Hepatocyte (in vitro differentiated cells): ENCODE data around the gene KRT31.

Experiments used
- EZH2 ChIP-seq: fragments of 200-600 bp; sonication (generic); IDR thresholded peaks from 2 replicates; pipeline ENCODE4 v1.6.1; 2016; ENCODE audit warnings: antibody characterized with exemption, mild to moderate bottlenecking, borderline replicate concordance
- TF ChIP-seq, protein P1 (sequence below): fragments of 200-600 bp; sonication (generic); IDR thresholded peaks from 2 replicates; pipeline ENCODE4 v1.5.1; 2016; ENCODE audit warnings: antibody characterized with exemption, mild to moderate bottlenecking; ENCODE audit not compliant: poor library complexity

DNA sequence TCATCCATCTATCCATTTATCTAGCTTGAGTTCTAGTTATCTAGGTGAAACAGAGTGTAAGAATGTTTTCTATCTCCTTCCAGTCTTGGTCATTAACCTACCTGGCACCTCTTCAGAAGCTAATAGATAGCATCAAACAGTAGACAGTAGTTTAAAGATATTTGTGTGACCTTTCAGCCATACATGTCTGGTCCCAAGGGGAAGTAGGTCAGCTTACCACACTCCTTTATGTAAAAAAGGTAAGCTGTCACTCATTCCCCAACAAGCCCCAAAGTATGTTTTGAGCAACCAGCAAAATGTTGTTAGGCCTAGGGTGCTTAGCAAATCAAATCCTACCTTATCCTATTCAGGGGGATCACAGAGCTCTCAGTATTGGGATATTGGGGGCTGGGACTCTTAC, 31.3 kb downstream of the KRT31 start:
- TF ChIP-seq, protein P1, sequence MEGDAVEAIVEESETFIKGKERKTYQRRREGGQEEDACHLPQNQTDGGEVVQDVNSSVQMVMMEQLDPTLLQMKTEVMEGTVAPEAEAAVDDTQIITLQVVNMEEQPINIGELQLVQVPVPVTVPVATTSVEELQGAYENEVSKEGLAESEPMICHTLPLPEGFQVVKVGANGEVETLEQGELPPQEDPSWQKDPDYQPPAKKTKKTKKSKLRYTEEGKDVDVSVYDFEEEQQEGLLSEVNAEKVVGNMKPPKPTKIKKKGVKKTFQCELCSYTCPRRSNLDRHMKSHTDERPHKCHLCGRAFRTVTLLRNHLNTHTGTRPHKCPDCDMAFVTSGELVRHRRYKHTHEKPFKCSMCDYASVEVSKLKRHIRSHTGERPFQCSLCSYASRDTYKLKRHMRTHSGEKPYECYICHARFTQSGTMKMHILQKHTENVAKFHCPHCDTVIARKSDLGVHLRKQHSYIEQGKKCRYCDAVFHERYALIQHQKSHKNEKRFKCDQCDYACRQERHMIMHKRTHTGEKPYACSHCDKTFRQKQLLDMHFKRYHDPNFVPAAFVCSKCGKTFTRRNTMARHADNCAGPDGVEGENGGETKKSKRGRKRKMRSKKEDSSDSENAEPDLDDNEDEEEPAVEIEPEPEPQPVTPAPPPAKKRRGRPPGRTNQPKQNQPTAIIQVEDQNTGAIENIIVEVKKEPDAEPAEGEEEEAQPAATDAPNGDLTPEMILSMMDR: no peak
- TF ChIP-seq EZH2: no peak
